H1 (cell line): ENCODE data around the gene LRG1. TPM values are rescaled to one million over a fixed set of nuclear protein-coding genes. Genes with fewer than 3 reads are reported as not detected.

ENCODE experiments used
- ATF2 ChIP-seq: IDR thresholded peaks from 2 replicates; pipeline ENCODE4 v1.6.1; 2012; ENCODE audit warnings: low read length, inconsistent platforms
- BACH1 ChIP-seq: IDR thresholded peaks from 2 replicates; pipeline ENCODE4 v1.6.1; 2012; ENCODE audit warnings: low read length, improper control_type of control experiment
- BRCA1 ChIP-seq: IDR thresholded peaks from 2 replicates; pipeline ENCODE4 v1.6.1; 2012; ENCODE audit warnings: low read depth, low read length, improper control_type of control experiment
- CBX8 ChIP-seq: fragments of 300-800, 300-1000 bp; sonication (generic); IDR thresholded peaks from 2 replicates; pipeline ENCODE4 v1.7.1; 2016; ENCODE audit warnings: low read depth, low read length, borderline replicate concordance
- GABPA ChIP-seq: IDR thresholded peaks from 2 replicates; pipeline ENCODE4 v1.6.1; 2011; ENCODE audit warnings: mild to moderate bottlenecking, low read length, moderate library complexity, borderline replicate concordance; ENCODE audit not compliant: insufficient read depth
- JUND ChIP-seq: IDR thresholded peaks from 2 replicates; pipeline ENCODE4 v1.6.1; 2011; ENCODE audit warnings: mild to moderate bottlenecking, improper control_type of control experiment, low read length
- NRF1 ChIP-seq: IDR thresholded peaks from 2 replicates; pipeline ENCODE4 v1.6.1; 2011; ENCODE audit warnings: mild to moderate bottlenecking, low read depth, low read length, improper control_type of control experiment
- POLR2AphosphoS5 ChIP-seq: IDR thresholded peaks from 2 replicates; pipeline ENCODE4 v1.6.1; 2011; ENCODE audit warnings: low read depth, low read length
- RFX5 ChIP-seq: IDR thresholded peaks from 2 replicates; pipeline ENCODE4 v1.6.1; 2011; ENCODE audit warnings: low read depth, low read length, improper control_type of control experiment, borderline replicate concordance
- SUZ12 ChIP-seq: fragments of 200-600 bp; sonication (generic); IDR thresholded peaks from 2 replicates; pipeline ENCODE4 v1.6.1; 2012; ENCODE audit warnings: mild to moderate bottlenecking, inconsistent platforms, low read length, moderate library complexity, mixed read lengths
- TAF7 ChIP-seq: optimal IDR thresholded peaks from 2 replicates; pipeline ENCODE3; 2011; ENCODE audit warnings: low read depth, mild to moderate bottlenecking, inconsistent platforms, low read length, moderate library complexity, borderline replicate concordance
- TCF12 ChIP-seq: IDR thresholded peaks from 2 replicates; pipeline ENCODE4 v1.6.1; 2011; ENCODE audit warnings: low read depth, mild to moderate bottlenecking, low read length
- polyA plus RNA-seq, 7 experiments: library from polyadenylated mRNA; depleted of rRNA in 3 of 7; stranded (reverse) in 5 of 7; unstranded in 2 of 7; fragments of >200 nt in 5 of 7; fragments of 200-250 nt in 2 of 7; gene quantifications; 1 replicate in 5 of 7; 2 replicates in 1 of 7; 4 replicates in 1 of 7; pipeline versions ENCODE4 v1.2.1 to v1.2.3, GENCODE V29; 2011 to 2013; ENCODE audit warnings: missing spikeins in 2 of 7, mixed read lengths in 2 of 7
- total RNA-seq: library from RNA; stranded (reverse); fragmentation: NEBNext Ultra II Directional; extraction: Animal tissue kit (Norgen Biotek cat#: 25700); gene quantifications from 2 replicates; pipeline ENCODE4 v1.2.1, GENCODE V29; 2021

LRG1 gene
- total and polyA plus RNA-seq, 2 of the 8 experiments (the other 6 are each of a cell fraction or from before 2014, with no cell fraction given): 0.48 to 0.79 TPM

- TF ChIP-seq ATF2: no peak
- no peak for TF ChIP-seq NRF1
- TF ChIP-seq POLR2AphosphoS5: no peak
- TF ChIP-seq JUND: no peak
- TF ChIP-seq BRCA1: no peak
- no peak for TF ChIP-seq RFX5
- TF ChIP-seq TAF7: no peak
- 0 out of 2 replicates have a peak, but pooled peaks have one; percentile 54 for TF ChIP-seq TCF12
- no peak for TF ChIP-seq CBX8
- TF ChIP-seq BACH1: no peak
- no peak for TF ChIP-seq SUZ12
- peak; percentile 64; the same call in 1 of the 2 replicates for TF ChIP-seq GABPA
Observed at GRCh38 chr19:4523306-4524110, 16.3 kb downstream of the LRG1 start (continued).
